DMS79 treated with DMSO at 0.1 percent for 48 hours (cell line): Measurements from ENCODE around the gene COL4A5.

ENCODE experiments used
- DNase-seq: peaks from one replicate; lab custom pipeline; 2025; lab: John Stamatoyannopoulos, UW

Gene COL4A5

GRCh38 chrX:108641589-108642272, 202.1 kb downstream of the COL4A5 start:
- no peak for DNase-seq

- no peak for DNase-seq
Measured at GRCh38 chrX:108642273-108642628, 202.6 kb downstream of the COL4A5 start.

DNA sequence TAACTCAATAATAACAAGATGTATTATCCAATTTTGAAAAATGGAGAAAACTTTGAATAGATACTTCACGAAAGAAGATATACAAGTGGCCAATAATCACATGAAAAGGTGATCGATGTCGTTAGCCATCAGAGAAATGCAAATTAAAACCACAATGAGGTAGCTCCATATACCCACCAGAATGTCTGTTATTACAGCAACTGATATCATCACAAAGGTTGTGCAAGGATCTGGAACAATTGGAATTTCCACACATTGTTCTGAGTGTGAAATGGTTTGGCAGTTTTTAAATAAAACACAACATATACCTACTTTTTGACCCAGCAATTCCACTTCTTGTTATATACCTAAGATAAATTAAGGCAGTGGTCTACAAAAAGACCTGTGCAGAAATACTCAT, 225.1 kb downstream of the COL4A5 start:
- no peak for DNase-seq

DNA sequence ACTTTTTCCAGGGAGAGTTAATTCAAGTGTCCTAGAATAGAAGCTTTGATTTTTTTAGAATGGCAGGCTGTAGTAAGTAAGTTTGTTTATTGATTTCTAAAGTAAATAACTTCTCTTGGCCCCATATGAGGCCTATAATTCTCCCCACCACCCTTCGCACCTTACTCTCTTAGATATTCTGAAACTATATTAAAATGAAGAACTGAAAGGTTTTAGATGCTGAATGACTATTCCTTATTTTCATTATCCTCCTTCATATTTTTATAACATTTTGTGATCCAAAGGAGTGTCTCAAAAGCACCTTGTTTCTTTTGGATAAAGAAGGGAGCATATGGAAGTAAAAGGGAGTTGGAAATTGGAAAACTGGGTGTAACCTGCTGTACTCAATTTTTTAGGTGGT, 226.5 kb downstream of the COL4A5 start:
- no peak for DNase-seq

DNA sequence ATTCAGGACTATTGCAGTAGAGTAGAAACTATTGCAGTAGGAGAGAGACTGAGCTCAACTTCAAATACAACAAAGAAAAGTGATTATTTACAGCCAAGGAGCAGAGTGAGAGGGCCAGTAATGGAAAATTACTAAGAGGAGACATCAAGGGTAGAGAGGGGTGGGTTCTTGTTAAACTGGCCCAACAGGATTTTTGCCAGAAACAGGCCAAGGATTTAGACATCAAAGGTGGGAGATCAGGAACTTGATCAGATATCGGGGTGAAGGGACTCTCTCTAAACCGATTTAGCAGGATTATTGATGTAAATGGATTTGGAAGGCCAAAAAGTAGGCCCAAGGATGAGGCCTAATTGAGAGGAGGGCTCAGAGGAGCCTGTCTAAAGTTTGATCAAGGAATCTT, 231.9 kb downstream of the COL4A5 start:
- no peak for DNase-seq

DNA sequence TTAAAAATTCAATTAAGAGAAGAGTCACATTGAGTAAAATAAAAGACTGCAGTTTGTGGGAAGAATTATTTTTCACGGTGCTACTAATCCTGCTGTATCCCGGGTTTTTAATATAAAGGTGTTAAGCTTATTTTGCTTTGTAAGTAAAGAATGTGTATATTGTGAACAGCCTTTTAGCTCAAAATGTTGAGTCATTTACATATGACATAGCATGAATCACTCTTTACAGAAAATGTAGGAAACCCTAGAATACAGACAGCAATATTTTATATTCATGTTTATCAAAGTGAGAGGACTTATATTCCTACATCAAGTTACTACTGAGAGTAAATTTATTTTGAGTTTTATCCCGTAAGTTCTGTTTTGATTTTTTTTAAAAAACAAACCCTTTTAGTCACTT, 257.1 kb downstream of the COL4A5 start:
- DNase-seq = no peak

DNA sequence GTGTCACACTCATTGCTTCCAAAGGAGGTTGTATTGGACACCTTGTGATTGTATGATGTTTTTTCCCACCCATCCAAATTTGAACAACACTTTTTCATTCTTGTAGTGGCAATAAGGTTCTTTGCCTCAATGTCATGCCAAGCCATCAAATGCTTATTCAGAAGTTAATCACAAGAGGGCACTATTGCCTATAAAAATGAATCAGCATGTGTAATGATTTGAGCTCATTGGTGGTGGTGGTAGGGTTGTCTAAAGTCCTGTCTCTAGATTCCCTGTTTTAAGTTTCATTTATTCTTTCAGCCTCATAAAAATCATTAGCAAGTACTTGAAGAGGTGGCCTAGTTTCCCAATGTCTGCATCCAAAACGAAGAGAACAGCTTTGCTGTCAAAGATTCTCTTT, 259.7 kb downstream of the COL4A5 start:
- DNase-seq = no peak

- DNase-seq = no peak
Measured at GRCh38 chrX:108701633-108702032, 262.0 kb downstream of the COL4A5 start.

DNA sequence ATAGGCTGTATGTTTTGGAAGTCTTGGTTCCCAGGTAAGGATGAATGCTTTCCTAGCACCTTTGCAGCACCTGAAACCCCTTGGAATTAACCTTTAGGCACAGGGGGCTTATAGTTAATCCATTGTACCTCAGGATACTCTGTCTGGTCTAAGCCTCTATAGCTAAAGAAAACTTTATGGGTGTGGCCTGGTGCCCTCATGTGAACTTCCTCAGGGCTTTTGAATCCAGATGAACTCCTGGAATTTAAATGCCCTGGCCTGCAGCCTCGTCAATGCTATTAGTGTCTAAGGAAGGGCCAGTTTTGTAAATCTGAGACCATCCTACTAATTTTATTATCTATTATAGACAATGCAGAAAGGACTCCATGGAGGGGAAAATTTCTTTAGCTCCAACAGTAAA, 262.9 kb downstream of the COL4A5 start:
- DNase-seq = no peak

- DNase-seq = no peak
Measured at GRCh38 chrX:108704839-108705238, 265.2 kb downstream of the COL4A5 start.

DNA sequence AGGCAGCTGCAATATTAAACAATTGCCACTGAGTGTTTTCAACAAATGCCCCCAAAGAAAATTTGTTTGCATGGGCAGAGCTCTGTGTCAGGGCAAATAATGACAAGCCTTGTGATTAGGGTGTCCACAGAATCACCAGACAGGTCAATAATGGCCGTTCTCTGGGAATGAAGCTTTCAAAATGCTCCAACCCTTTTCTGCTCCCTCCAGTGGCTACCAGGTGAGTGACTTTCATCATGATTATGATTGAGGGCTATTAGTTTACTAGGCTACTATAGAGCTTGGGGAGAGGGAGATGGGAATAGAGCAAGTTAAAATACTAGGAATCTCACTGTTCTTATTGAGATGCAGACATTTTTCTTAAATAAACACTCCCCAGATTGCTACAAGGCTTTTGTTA, 273.2 kb downstream of the COL4A5 start:
- no peak for DNase-seq

DNA sequence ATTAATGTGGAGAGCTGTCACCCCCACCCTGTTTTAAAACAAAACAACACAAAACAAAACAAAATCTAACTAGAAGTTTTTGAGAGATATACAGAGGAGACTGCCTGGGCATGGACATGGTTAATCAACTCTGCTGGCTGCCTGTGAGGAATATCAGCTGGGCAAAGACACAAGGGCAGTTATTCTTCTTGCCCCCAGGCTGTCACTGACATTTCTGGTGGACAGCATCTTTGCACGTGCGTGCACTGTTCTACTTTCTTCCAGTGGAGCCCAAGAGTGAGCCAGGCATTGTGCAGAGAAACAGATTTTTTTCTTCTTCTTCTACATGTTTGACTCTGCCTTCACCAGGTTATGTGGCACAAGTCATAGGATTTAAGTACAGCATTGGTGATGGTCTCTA, 282.9 kb downstream of the COL4A5 start:
- no peak for DNase-seq

DNA sequence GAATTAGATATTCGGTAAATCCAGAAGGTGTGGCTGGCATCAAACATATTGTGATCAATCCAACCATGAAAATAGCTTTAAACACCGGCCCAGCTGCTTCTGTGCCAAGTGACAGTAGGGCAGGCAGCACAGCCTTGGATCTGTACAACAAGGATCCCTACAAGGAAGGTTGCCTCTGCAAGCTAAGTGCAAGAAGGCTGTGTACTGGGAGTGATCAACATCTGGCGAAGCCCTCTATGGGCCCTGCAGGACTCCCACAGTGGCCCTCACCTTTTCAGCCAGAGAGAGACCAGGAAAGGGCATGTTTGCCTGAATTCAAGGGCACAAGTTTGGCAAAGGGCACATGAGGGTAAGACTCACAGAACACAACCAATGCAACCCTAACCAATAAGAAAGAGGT, 287.1 kb downstream of the COL4A5 start:
- DNase-seq = no peak

DNA sequence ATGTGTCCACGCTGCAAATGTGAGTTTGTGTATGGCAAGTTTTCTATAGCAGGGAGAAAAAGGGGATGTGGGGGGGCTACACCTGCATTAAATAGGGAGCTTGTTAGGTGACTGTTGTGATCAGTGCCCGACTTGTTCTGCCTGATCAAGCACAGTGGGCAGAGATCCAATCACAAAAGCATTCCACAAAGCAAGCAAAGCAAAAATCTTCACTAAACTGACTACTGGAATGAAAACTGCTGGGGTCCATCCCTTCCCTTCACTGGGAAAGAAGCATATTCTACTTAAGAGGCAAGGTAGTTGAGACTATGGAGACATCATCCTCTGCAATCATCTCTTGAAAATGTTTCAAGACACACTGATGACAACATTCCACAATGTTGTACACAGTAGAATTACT, 291.5 kb downstream of the COL4A5 start:
- DNase-seq = no peak

DNA sequence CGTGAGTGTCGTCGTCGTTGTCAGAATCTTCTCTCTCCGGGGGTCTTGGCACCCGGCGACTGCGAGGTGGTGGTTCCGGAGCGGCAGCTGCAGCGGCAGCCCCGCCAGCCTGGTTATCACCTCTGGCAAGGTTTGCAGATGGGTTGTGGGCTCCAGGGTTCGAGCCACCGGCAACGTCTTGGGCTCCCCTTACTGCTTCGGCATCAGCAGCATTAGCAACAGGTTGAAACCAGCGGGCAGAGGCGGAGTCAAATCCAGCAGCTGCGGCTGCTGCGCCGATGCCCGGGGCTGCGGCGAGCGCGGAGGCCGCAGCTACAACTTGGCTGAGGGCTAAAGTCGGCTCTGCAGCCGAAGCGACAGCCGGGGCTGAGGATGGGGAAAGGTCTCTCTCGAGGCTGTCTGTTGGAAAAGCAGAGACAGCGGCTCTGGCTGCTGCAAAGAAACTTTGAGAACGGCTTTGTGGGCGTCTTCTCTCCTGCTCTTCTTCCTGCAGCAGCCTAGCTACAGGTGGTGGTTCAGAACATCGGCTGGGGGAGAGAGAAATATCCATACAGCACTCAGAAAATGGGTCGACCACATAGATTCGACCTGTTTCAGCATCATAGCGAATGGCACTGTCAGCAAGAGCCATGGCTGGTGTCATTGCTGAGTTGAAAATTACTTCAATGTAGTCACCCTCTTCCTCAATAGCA, 293.1 kb downstream of the COL4A5 start:
- DNase-seq = no peak

DNA sequence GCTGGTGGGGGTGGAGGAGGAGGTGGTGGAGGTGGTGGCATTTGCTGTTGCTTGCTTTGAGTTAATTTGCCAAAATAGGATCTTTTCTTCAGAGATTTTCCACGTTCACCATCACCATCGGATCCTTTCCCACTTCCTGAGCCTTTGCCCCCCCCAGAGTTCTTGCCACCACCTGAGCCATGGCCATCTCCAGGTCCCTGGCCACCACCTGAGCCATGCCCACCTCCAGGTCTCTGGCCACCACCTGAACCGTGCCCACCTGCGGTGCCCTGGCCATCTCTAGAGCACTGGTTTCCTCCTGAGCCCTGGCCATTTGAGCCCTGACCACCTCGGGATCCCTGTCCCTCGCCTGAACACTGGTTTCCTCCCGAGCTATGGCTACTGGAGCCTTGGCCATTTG, 294.8 kb downstream of the COL4A5 start:
- DNase-seq = no peak

GRCh38 chrX:108735091-108735678, 295.5 kb downstream of the COL4A5 start:
- peak; percentile 24 for DNase-seq

- peak; percentile 59 for DNase-seq
Measured at GRCh38 chrX:108735679-108736508, 296.3 kb downstream of the COL4A5 start.

DNA sequence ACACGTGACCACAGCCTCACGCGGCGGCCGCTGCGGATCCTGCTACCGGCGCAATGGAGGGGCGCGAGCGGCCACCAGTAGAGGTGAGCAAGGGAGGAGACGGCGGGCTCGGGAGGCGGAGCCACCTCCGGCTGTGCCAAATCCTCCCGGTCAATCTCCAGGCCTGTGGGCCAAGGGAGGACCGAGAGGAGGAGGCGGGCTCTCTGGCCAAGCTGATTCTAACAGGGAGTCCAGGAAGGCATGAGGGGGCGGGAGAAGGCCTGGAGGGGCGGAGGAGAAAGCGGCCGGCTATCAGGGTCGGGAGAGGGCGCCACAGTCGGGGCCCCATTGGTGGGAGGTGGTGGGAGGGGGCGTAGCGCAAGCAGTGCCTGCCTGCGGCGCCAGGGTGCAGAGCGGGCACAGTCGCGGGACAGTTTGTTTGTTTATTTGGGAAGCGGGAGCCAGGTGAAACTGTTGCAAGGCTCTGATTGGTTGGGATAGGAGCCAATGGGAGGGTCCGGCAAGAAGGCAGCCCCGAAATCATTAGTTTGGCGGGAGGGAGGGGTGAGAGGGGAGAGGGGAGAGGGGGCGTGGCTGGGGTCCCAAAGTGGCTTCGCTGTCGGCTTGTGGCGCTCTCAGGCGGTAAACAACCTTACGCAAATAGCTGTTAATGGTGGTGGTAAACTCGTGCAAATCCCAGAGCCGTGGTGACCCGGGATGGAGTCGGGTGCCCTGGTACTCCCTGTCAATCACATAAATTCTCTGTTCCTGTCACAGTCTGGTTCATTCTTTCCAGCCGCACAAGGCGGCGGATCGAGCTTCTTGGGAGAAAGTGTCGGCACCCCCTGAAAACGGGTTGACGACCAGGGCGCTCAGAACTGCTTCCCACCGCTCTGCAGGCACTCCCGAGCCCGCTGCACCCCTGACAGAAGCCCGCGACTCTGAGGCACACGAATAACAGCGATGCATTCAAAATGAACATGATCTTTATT, 297.2 kb downstream of the COL4A5 start, which contains the start of gene IRS4:
Gene IRS4 (minus strand): TSS at position 55 of the 971 bp plus-strand sequence.
- peak; percentile 65 for DNase-seq

DNA sequence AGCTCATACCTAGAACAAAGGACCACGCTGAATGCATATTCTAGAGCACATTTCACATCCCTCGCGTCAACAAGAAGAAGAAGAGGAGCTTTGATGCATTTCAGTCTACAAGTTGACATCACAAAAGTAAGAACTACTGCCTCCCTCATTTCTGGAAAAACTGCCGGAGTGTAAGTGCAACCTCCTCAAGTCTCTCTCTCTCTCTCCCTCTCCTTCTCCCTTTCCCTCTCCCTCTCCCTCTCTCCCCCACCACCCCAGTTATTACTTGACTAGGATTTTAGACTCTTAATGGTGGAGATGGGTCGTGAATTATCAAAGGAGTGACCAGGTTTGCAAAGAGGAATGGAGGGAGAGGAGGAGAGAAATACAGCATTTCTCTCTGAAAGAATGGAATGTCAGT, 298.1 kb downstream of the COL4A5 start:
- DNase-seq = no peak

- no peak for DNase-seq
Measured at GRCh38 chrX:108740299-108740774, 300.7 kb downstream of the COL4A5 start.
